ENCODE measurements around the gene PHF11.

PHF11 gene

GRCh38 chr13:49499889-49500660 lies 4.3 kb downstream of the PHF11 start:
- no peak for DNase-seq

GRCh38 chr13:49502954-49503353 lies 7.2 kb downstream of the PHF11 start:
- DNase-seq, result no peak

- no peak for DNase-seq
These were observed 8.2 kb downstream of the PHF11 start for GRCh38 chr13:49503951-49504350.

DNA sequence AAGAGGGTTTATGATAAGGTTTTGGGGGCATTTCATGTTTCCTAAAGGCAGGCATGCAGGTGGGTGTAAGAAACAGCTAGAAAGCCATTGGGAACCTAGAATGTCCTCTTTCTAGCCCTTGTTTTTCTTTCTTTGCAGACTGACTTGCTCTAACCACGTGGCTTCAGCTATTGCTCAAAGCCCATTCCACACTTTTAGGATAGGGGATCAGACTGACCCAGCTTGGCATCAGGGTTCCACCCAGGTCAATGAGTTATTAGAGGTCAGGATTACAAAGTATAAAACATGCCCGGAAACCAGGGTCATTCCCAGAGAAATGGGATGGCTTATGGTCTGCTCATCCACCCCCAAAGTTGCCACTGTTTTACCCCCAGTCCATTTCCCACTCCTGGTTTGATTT lies 16.8 kb downstream of the PHF11 start:
- no peak for DNase-seq

GRCh38 chr13:49516467-49516866 lies 20.7 kb downstream of the PHF11 start:
- no peak for DNase-seq

- peak; percentile 20 for DNase-seq
These were observed 21.7 kb downstream of the PHF11 start for GRCh38 chr13:49517461-49517860.

DNA sequence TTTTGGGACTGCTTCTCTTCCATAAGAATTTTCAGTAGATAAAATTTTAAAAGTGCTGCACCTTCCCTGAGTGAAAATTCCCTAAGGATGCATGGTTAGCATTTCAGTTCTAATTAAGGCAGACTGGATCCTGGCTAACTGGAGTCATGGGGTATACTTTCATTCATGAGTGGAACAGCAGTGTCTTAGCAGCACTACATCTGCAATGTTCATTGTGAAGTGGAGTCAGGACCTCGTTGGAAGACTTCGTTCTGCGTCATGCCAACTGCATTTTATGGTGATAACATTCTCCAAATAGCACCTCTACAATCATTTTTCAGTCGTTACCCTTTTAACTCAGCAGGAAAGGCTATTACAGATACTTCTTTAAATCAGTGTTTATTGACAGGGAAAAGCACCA lies 25.5 kb downstream of the PHF11 start:
- no peak for DNase-seq

GRCh38 chr13:49524740-49525501 lies 29.2 kb downstream of the PHF11 start:
- DNase-seq, result no peak

DNA sequence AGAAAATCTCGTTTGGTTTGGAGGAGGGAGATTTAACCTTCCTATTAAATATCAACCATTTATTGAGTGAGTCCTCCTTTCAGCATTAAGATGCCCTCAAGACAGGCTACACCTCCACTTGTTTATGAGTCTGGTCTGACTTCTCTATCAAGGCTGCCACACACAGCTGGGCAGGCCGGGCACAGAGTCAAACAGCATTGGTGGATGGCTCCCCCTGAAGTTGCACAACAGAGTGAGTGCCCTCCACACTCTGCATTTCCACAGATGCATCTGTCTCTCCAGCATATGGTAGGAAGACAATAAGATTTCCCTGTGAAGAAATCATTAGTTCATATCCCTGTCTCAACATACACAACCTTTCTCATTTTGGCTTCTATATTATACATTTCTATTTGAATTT lies 31.4 kb downstream of the PHF11 start:
- DNase-seq, result peak; percentile 31

- no peak for DNase-seq
These were observed 32.4 kb downstream of the PHF11 start for GRCh38 chr13:49528161-49528560.

DNA sequence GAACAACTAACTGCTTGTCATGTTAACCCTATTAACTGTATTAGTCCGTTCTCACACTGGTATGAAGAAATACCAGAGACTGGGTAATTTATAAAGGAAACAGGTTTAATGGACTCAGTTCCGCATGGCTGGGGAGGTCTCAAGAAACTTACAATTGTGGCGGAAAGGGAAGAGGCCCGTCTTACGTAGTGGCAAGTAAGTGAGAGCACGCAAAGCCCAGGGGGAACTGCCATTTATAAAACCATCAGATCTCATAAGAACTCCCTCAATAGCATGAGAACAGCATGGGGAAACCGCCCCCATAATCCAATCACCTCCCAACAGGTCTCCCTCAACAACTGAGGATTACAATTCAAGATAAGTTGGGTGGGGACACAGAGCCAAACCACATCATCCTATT lies 34.7 kb downstream of the PHF11 start:
- peak; percentile 87 for DNase-seq

DNA sequence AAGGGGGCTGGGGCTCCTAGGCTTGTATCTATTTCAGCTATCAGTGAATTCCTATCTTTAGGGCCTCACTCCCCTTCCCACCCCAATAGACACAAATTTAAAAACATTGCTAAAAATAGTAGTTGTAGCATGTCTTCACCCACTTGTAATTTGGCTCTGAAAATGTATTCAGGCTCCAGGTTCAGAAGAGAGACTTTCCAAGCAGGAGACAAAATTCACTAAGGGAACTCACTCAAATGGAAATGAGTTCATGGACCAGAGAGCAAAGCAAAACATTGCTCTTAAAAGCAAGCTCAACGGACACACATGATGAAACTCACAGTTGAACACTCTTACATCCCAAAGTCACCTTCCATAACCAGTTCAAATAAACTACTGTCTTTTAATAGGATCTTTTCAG lies 36.8 kb downstream of the PHF11 start:
- DNase-seq, result no peak

- no peak for DNase-seq
These were observed 37.3 kb downstream of the PHF11 start for GRCh38 chr13:49533011-49533410.

DNA sequence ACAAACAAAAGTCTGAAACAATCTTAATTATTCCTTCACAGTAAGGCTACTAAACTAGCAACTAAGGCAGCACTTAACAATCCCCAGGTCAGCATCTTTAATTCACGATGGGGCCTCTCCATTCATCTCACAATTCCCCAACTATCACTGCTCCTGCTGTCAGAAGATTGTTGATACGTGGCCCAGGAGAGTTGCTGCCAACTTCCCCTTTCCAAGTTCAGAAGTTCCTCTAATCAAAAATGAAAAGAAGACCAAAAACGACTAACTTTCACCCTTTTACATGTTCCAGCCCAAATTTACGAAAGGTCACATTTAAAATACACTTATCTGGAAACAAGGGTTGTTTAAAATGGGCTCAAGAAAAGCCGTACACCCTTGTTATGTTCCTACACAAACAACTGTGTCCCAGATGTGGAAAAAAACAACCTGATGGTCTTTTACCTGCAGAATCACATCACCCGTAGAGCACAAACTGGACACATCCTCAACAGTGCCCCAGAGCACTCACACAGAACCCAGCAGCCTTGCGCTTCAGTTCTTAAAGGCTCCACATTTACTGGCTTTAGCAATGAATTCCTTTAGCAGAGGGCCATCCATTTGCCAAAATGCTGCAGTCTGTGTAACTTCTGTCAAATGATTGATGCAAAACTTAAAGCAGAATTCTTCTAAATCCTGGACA lies 38.0 kb downstream of the PHF11 start:
- DNase-seq, result peak; percentile 19

GRCh38 chr13:49536144-49536873 lies 40.6 kb downstream of the PHF11 start:
- no peak for DNase-seq

GRCh38 chr13:49538404-49538803 lies 42.7 kb downstream of the PHF11 start:
- no peak for DNase-seq

- no peak for DNase-seq
These were observed 43.6 kb downstream of the PHF11 start for GRCh38 chr13:49539313-49539712.

DNA sequence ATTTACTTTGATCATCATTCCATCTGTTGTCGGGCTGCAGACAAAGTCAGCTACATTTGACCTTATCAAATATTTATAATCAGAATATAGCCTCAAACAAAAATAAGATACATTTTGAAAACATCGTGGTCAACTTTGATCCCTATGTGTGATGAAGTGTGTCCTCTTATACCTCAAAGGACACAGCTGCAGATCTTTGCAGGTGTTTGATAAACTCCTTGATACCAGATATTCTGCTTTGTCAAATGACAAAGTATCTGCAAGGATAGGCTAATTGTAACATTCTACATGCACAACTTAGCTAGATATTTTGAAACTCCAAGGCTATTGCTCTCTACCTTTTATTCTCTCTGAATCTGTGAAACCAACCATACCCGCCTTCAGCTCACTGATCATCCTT lies 44.0 kb downstream of the PHF11 start:
- no peak for DNase-seq

GRCh38 chr13:49540552-49540951 lies 44.8 kb downstream of the PHF11 start:
- no peak for DNase-seq

DNA sequence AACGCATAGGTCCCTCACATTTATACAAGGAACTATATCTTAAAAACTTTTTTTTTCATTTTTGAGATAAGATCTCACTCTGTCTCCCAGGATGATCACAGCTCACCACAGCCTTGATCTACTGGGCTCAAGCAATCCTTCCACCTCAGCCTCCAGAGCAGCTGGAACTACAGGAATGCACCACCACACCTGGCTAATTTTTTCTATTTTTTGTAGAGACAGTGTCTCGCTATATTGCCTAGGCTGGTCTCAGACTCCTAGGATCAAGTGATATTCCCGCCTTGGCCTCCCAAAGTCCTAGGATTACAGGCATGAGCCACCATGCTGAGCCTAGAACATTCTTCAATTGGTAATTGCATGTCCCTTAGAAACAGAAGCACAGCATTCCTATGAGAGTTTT lies 47.9 kb downstream of the PHF11 start:
- no peak for DNase-seq

- DNase-seq, result no peak
These were observed 49.9 kb downstream of the PHF11 start for GRCh38 chr13:49545661-49546060.

- no peak for DNase-seq
These were observed 50.8 kb downstream of the PHF11 start for GRCh38 chr13:49546561-49546960.

GRCh38 chr13:49549289-49549688 lies 53.5 kb downstream of the PHF11 start:
- DNase-seq, result no peak
